ENCODE results near the gene PRG2.

- TF ChIP-seq CTCF (IDR thresholded peaks at IDR 0.05; ENCODE audit: low read depth, low read length): no peak
- no peak for TF ChIP-seq POLR2A (IDR thresholded peaks at IDR 0.05; ENCODE audit: extremely low read depth, insufficient read length)
- TF ChIP-seq MYC (IDR thresholded peaks at IDR 0.05; ENCODE audit: low read depth, low read length): no peak
- TF ChIP-seq MAX (IDR thresholded peaks at IDR 0.05; ENCODE audit: low read depth, low read length): no peak
Measured at GRCh38 chr11:57391111-57391510, 661 bp upstream of the PRG2 start.

Measured in NB4 (cell line).